Hepatocyte (in vitro differentiated cells): ENCODE measurements around the gene RAG1. TPM values are rescaled to one million over a fixed set of nuclear protein-coding genes. Genes with fewer than 3 reads are reported as not detected.
"Not testable (repeated sequence)": the region's sequence is repeated elsewhere in the genome, so short reads cannot be mapped to it uniquely, and the experiment has no call there.

ENCODE experiments used
- DNase-seq: peaks from one replicate; pipeline ENCODE4 v3.0.0-alpha.2; 2016; ENCODE audit warnings: low spot score
- H2AFZ ChIP-seq: fragments of 200-600 bp; sonication (generic); 2 replicates; pipeline ENCODE4 v1.6.0; 2016; ENCODE audit warnings: antibody characterized with exemption, mild to moderate bottlenecking
- H3K27ac ChIP-seq: fragments of 200-600 bp; sonication (generic); 2 replicates; pipeline ENCODE4 v1.5.1; 2016; ENCODE audit warnings: mild to moderate bottlenecking
- H3K27me3 ChIP-seq: fragments of 200-600 bp; sonication (generic); 2 replicates; pipeline ENCODE4 v1.6.1; 2016
- H3K36me3 ChIP-seq: fragments of 200-600 bp; sonication (generic); replicated peaks from 2 replicates; pipeline ENCODE4 v1.5.1; 2016; ENCODE audit warnings: low read depth; ENCODE audit not compliant: insufficient read depth
- H3K4me1 ChIP-seq: fragments of 200-600 bp; sonication (generic); 2 replicates; pipeline ENCODE4 v1.5.1; 2016; ENCODE audit warnings: mild to moderate bottlenecking, moderate library complexity; ENCODE audit not compliant: insufficient read depth
- H3K4me2 ChIP-seq: fragments of 200-600 bp; sonication (generic); 2 replicates; pipeline ENCODE4 v1.6.0; 2016
- H3K4me3 ChIP-seq: fragments of 200-600 bp; sonication (generic); 2 replicates; pipeline ENCODE4 v1.5.1; 2016; ENCODE audit warnings: mild to moderate bottlenecking
- H3K79me2 ChIP-seq: fragments of 200-600 bp; sonication (generic); 2 replicates; pipeline ENCODE4 v1.6.0; 2017; ENCODE audit warnings: mild to moderate bottlenecking
- H3K9me2 ChIP-seq: fragments of 200-600 bp; sonication (generic); replicated peaks from 2 replicates; pipeline ENCODE4 v1.6.0; 2017; ENCODE audit warnings: mild to moderate bottlenecking; ENCODE audit not compliant: insufficient read depth
- H3K9me3 ChIP-seq: fragments of 200-600 bp; sonication (generic); 2 replicates; pipeline ENCODE4 v1.5.1; 2016; ENCODE audit warnings: low read depth, mild to moderate bottlenecking
- H4K20me1 ChIP-seq: fragments of 200-600 bp; sonication (generic); 2 replicates; pipeline ENCODE4 v1.6.0; 2016; ENCODE audit warnings: mild to moderate bottlenecking; ENCODE audit not compliant: insufficient read depth, poor library complexity, severe bottlenecking
- CTCF ChIP-seq: fragments of 200-600 bp; sonication (generic); IDR thresholded peaks from 2 replicates; pipeline ENCODE4 v1.5.1; 2016; ENCODE audit warnings: antibody characterized with exemption, mild to moderate bottlenecking; ENCODE audit not compliant: poor library complexity
- EZH2 ChIP-seq: fragments of 200-600 bp; sonication (generic); IDR thresholded peaks from 2 replicates; pipeline ENCODE4 v1.6.1; 2016; ENCODE audit warnings: antibody characterized with exemption, mild to moderate bottlenecking, borderline replicate concordance
- EZH2phosphoT487 ChIP-seq: fragments of 200-600 bp; sonication (generic); IDR thresholded peaks from one replicate; pipeline ENCODE4 v1.6.1; 2018; ENCODE audit warnings: antibody characterized with exemption, mild to moderate bottlenecking, low read depth, moderate library complexity; ENCODE audit not compliant: unreplicated experiment, severe bottlenecking
- WGBS: methylation state at CpG from one replicate; pipeline ENCODE4 v1.1.6; 2016; ENCODE audit warnings: low lambda C conversion rate; ENCODE audit errors: missing lambda C conversion rate; 5-methylcytosine and 5-hydroxymethylcytosine counted together
- polyA plus RNA-seq: library from polyadenylated mRNA; unstranded; fragments of >200 nt; fragmentation: Nextera tagmentation; extraction: Ambion mirVana; gene quantifications from 2 replicates; pipeline ENCODE4 v1.2.1, GENCODE V29; 2016
- total RNA-seq: library from RNA; depleted of rRNA; stranded (reverse); fragments of >200 nt; gene quantifications from 2 replicates; pipeline ENCODE4 v1.2.3, GENCODE V29; 2014

Gene RAG1
- total and polyA plus RNA-seq, 2 experiments from 2014 or later: 1.0 to 1.5 TPM

- no peak overlapping the region for H2AFZ ChIP-seq
- H4K20me1 ChIP-seq: no peaks in the 10 kb centered on the region
- no peak overlapping the region for H3K4me3 ChIP-seq
- H3K4me1 ChIP-seq: peaks cover 3% of the 10 kb centered on the region
- no peak overlapping the region for H3K4me2 ChIP-seq
- no peaks in the 10 kb centered on the region for H3K27me3 ChIP-seq
- TF ChIP-seq EZH2: no peak
- TF ChIP-seq CTCF: no peak
- TF ChIP-seq EZH2phosphoT487: no peak
- H3K36me3 ChIP-seq: no peaks in the 10 kb centered on the region
- WGBS: 75% methylated on average over 3 of the region's 3 CpGs
- no peak for DNase-seq
- H3K9me3 ChIP-seq: no peaks in the 10 kb centered on the region
- H3K27ac ChIP-seq: no peak overlapping the region
- H3K79me2 ChIP-seq: no peaks in the 10 kb centered on the region
- no peaks in the 10 kb centered on the region for H3K9me2 ChIP-seq
Observed at GRCh38 chr11:36534276-36534840, 33.4 kb upstream of the RAG1 start.

- TF ChIP-seq EZH2phosphoT487: no peak
- peak; percentile 43 for TF ChIP-seq CTCF
- TF ChIP-seq EZH2: no peak
Observed at GRCh38 chr11:36540998-36541397, 26.8 kb upstream of the RAG1 start.

GRCh38 chr11:36550385-36551115 lies 17.3 kb upstream of the RAG1 start:
- 62% methylated on average over 1 of the region's 1 CpG for whole genome bisulfite sequencing
- TF ChIP-seq CTCF: no peak
- no peak for TF ChIP-seq EZH2phosphoT487
- TF ChIP-seq EZH2: no peak
- Histone ChIP-seq H3K9me3 (no peaks in the 10 kb centered on the region), H3K4me1 (no peaks in the 10 kb centered on the region), H3K79me2 (no peaks in the 10 kb centered on the region), H3K4me3 (no peak overlapping the region), H4K20me1 (no peaks in the 10 kb centered on the region), H2AFZ (no peak overlapping the region), H3K4me2 (no peak overlapping the region), H3K9me2 (no peaks in the 10 kb centered on the region), H3K27me3 (no peaks in the 10 kb centered on the region), H3K36me3 (no peaks in the 10 kb centered on the region), H3K27ac (no peak overlapping the region)
- DNase-seq: no peak

More at GRCh38 chr11:36540998-36541397, 26.8 kb upstream of the RAG1 start:
- Histone ChIP-seq H3K79me2 (no peaks in the 10 kb centered on the region), H3K9me3 (no peaks in the 10 kb centered on the region), H3K4me2 (no peak overlapping the region), H3K9me2 (no peaks in the 10 kb centered on the region), H3K4me1 (no peaks in the 10 kb centered on the region), H3K4me3 (no peak overlapping the region), H3K27me3 (no peaks in the 10 kb centered on the region), H3K36me3 (no peaks in the 10 kb centered on the region), H4K20me1 (no peaks in the 10 kb centered on the region), H3K27ac (no peak overlapping the region), H2AFZ (no peak overlapping the region)
- 36% methylated on average over 6 of the region's 6 CpGs for WGBS
- peak; percentile 49 for DNase-seq

- H3K9me3 ChIP-seq, H3K9me2 ChIP-seq, H4K20me1 ChIP-seq, H3K36me3 ChIP-seq, DNase-seq, H2AFZ ChIP-seq, H3K79me2 ChIP-seq, H3K4me1 ChIP-seq, H3K27me3 ChIP-seq, H3K4me3 ChIP-seq, H3K4me2 ChIP-seq, H3K27ac ChIP-seq: not testable (repeated sequence)
- WGBS: 85% methylated on average over 16 of the region's 17 CpGs
Observed at GRCh38 chr11:36557390-36557789, 10.4 kb upstream of the RAG1 start.
